Endothelial cell of umbilical vein (primary cell): Measurements from ENCODE around the gene HAUS3. TPM values are rescaled to one million over a fixed set of nuclear protein-coding genes. Genes with fewer than 3 reads are reported as not detected.

ENCODE experiments used
- BruUV-seq: library from RNA; stranded (reverse); fragments of 400-500 nt; replicated peaks from 2 replicates; lab custom pipeline; 2021; lab: Mats Ljungman, UMichigan
- CTCF ChIA-PET: fragments of 300-600, 350-600 bp; sonication (Branson Sonifier 250); formaldehyde crosslinking; loops from one replicate; lab custom pipeline; 2021; ENCODE audit warnings: antibody characterized with exemption, inconsistent platforms; lab: Charles Lee
- POLR2A ChIA-PET: fragments of 300-600, 350-600 bp; sonication (Branson Sonifier 250); formaldehyde crosslinking; loops from one replicate; lab custom pipeline; 2021; ENCODE audit warnings: antibody characterized with exemption, inconsistent platforms; lab: Charles Lee
- DNase-seq: peaks from one replicate; pipeline ENCODE4 v3.0.0-alpha.2; 2011; ENCODE audit warnings: low read depth, low spot score
- FAIRE-seq: peaks from 2 replicates; lab custom pipeline; 2011; peaks lifted over from hg19 to GRCh38; lab: Jason Lieb, UNC
- H2AFZ ChIP-seq: 2 replicates; pipeline ENCODE4 v1.6.0; 2012; ENCODE audit warnings: low read depth, low read length, control low read depth, inconsistent platforms
- H3K27ac ChIP-seq: 2 replicates; pipeline ENCODE4 v1.5.1; 2011; ENCODE audit warnings: low read depth, mild to moderate bottlenecking, control low read depth, low read length, moderate library complexity; ENCODE audit not compliant: insufficient read depth
- H3K27me3 ChIP-seq, 2 experiments: 2 replicates each; pipeline versions ENCODE4 v1.6.0 to v1.6.1; 2011; ENCODE audit warnings: low read length in 2 of 2, mixed read lengths in 1 of 2; ENCODE audit not compliant: control insufficient read depth in 2 of 2, insufficient read depth in 2 of 2
- H3K36me3 ChIP-seq, 2 experiments: 2 replicates in 1 of 2; 3 replicates in 1 of 2; pipeline ENCODE4 v1.5.1; 2011; ENCODE audit warnings: low read length in 2 of 2, mild to moderate bottlenecking in 1 of 2, moderate library complexity in 1 of 2; ENCODE audit not compliant: control insufficient read depth in 2 of 2, insufficient read depth in 2 of 2; ENCODE audit errors: extremely low read depth in 1 of 2
- H3K4me1 ChIP-seq: 3 replicates; pipeline ENCODE4 v1.5.1; 2011; ENCODE audit warnings: mild to moderate bottlenecking, low read length; ENCODE audit not compliant: control insufficient read depth, insufficient read depth; ENCODE audit errors: extremely low read depth
- H3K4me2 ChIP-seq: 2 replicates; pipeline ENCODE4 v1.6.1; 2011; ENCODE audit warnings: low read length, control low read depth, mixed read lengths; ENCODE audit not compliant: insufficient read depth
- H3K4me3 ChIP-seq, 3 experiments: fragments of 200-600 bp in 1 of 3; sonication (generic), shearing (Covaris generic) in 1 of 3; replicated peaks in 1 of 3; 2 replicates each; pipeline ENCODE4 v1.5.1; 2011 to 2016; ENCODE audit warnings: control low read depth in 3 of 3, low read length in 3 of 3, mild to moderate bottlenecking in 2 of 3, inconsistent platforms in 1 of 3, low read depth in 1 of 3, moderate library complexity in 1 of 3; ENCODE audit not compliant: insufficient read depth in 1 of 3
- H3K79me2 ChIP-seq: 2 replicates; pipeline ENCODE4 v1.6.0; 2012; ENCODE audit warnings: low read length, inconsistent platforms; ENCODE audit not compliant: control insufficient read depth, insufficient read depth
- H3K9ac ChIP-seq: replicated peaks from 2 replicates; pipeline ENCODE3; 2011; ENCODE audit warnings: low read length, control low read depth; ENCODE audit not compliant: insufficient read depth; ENCODE audit errors: extremely low read depth
- H3K9me1 ChIP-seq: replicated peaks from 3 replicates; pipeline ENCODE4 v1.6.0; 2011; ENCODE audit warnings: mild to moderate bottlenecking, low read length; ENCODE audit not compliant: control insufficient read depth, insufficient read depth; ENCODE audit errors: extremely low read depth
- H3K9me3 ChIP-seq: replicated peaks from 2 replicates; pipeline ENCODE4 v1.5.1; 2012; ENCODE audit warnings: low read length, inconsistent platforms; ENCODE audit not compliant: control insufficient read depth, insufficient read depth
- H4K20me1 ChIP-seq: replicated peaks from 2 replicates; pipeline ENCODE3; 2011; ENCODE audit warnings: mild to moderate bottlenecking, low read length; ENCODE audit not compliant: control insufficient read depth, insufficient read depth; ENCODE audit errors: extremely low read depth
- EZH2 ChIP-seq: IDR thresholded peaks from 2 replicates; pipeline ENCODE4 v1.6.1; 2012; ENCODE audit warnings: borderline replicate concordance, low read depth, mild to moderate bottlenecking, moderate library complexity, low read length, inconsistent platforms; ENCODE audit not compliant: severe bottlenecking
- FOS ChIP-seq: IDR thresholded peaks from 2 replicates; pipeline ENCODE4 v1.6.1; 2011; ENCODE audit warnings: mild to moderate bottlenecking, low read length, moderate library complexity, borderline replicate concordance; ENCODE audit not compliant: insufficient read depth
- GATA2 ChIP-seq: IDR thresholded peaks from 2 replicates; pipeline ENCODE4 v1.7.0; 2011; ENCODE audit warnings: low read depth, mild to moderate bottlenecking, moderate library complexity, mixed read lengths, low read length; ENCODE audit not compliant: insufficient read length, insufficient read depth
- JUN ChIP-seq: IDR thresholded peaks from 2 replicates; pipeline ENCODE4 v1.6.1; 2011; ENCODE audit warnings: borderline replicate concordance, low read depth; ENCODE audit not compliant: insufficient read length, insufficient read depth
- MYC ChIP-seq: IDR thresholded peaks from one replicate; pipeline ENCODE4 v1.6.1; 2011; ENCODE audit warnings: mild to moderate bottlenecking, low read depth, low read length
- POLR2A ChIP-seq: IDR thresholded peaks from 2 replicates; pipeline ENCODE4 v1.6.1; 2012; ENCODE audit warnings: low read depth, mild to moderate bottlenecking, control low read depth, low read length
- POLR2AphosphoS5 ChIP-seq: IDR thresholded peaks from 2 replicates; pipeline ENCODE4 v1.6.1; 2012; ENCODE audit warnings: low read depth, mild to moderate bottlenecking, control low read depth, low read length, moderate library complexity; ENCODE audit not compliant: insufficient read depth
- dilution Hi-C: fragments of 300-500 bp; cut with MboI; formaldehyde crosslinking; loops from one replicate; pipeline ENCODE4 v1.15.0; 2019; ENCODE audit warnings: low sequenced_read_pairs; ENCODE audit not compliant: extremely low pct_ligation_motif_present
- intact Hi-C: fragments of 100-400 bp; cut with micrococcal nuclease; formaldehyde crosslinking; loops from one replicate; pipeline ENCODE4 v1.10.0; 2022
- polyA plus RNA-seq, 4 experiments: library from polyadenylated mRNA; depleted of rRNA in 3 of 4; stranded (reverse) in 3 of 4; unstranded in 1 of 4; fragments of >200 nt; gene quantifications; 2 replicates each; pipeline versions ENCODE4 v1.2.1 to v1.2.3, GENCODE V29; 2011 to 2012; ENCODE audit warnings: missing spikeins in 1 of 4
- total RNA-seq: library from RNA; stranded (reverse); gene quantifications from 2 replicates; pipeline ENCODE4 v1.2.3, GENCODE V29; 2021
- TF ChIP-seq, protein P1 (sequence below), 2 donors: IDR thresholded peaks; 1 replicate in 1 of 2; 2 replicates in 1 of 2; pipeline ENCODE4 v1.5.1; 2011; ENCODE audit warnings: low read length in 2 of 2, mild to moderate bottlenecking in 2 of 2, moderate library complexity in 2 of 2, control low read depth in 1 of 2, inconsistent platforms in 1 of 2, low read depth in 1 of 2; ENCODE audit not compliant: insufficient read depth in 1 of 2; ENCODE audit errors: extremely low read depth in 1 of 2
- TF ChIP-seq, protein P2 (sequence below): IDR thresholded peaks from 2 replicates; pipeline ENCODE4 v1.6.1; 2011; ENCODE audit not compliant: insufficient read depth, insufficient read length

Gene HAUS3
- total and polyA plus RNA-seq, 2 donors (not counting 3 experiments of a cell fraction or from before 2014, with no cell fraction given), result 4.4 to 15.9 TPM

DNA sequence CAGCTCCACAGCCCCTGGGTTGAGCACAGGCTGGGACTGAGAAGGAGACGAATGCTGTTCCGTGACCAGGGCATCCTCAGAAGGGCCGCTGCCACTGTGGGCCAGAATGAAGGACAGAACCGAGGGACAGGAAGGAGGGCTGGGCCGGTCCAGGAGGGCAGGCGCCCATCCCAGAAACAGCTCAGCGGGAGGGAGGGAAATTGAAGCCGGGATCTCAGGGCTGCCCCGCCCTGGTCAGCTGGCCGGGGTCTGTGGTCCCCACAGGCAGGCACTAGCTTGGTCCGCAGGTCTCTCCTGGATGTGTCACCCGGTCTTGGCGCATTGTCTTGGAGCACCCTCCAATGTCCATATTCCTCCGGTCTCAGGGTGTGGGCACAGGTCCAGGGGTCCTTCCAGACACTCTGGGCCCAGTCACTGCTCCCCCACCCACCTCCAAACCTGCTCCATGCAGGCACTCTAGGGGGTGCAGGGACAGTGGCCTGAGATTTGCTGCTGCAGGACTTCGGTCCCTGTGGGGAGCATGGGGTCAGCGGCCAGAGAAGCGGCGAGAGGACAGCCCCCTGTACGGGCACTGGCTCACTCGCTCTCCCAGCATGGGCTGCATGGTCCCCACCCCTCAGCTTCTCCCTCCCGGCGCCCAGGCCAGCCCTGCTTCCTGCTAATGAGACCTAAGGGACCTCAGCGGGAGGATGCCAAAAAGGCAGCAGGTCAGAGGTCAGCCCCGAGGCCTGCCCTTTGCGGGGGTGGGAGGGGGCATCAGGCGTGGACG lies 43.9 kb upstream of the HAUS3 start:
- ChIA-PET CTCF (interaction anchor here (0.7 to 1.2 kb wide), 5 partner anchors 14 to 177 kb away, joined by 3 to 6 read pairs (median 3); no protein-coding TSS in a partner anchor), POLR2A (no interaction called here)
- Histone ChIP-seq H3K4me2 (no peak overlapping the region), H3K9me3 (no peaks in the 10 kb centered on the region), H3K4me1 (peaks cover 13% of the 10 kb centered on the region), H4K20me1 (no peaks in the 10 kb centered on the region), H3K4me3 (no peak overlapping the region), H3K27ac (peak overlapping the region; percentile 37), H3K79me2 (no peaks in the 10 kb centered on the region), H3K9ac (peak overlapping the region; percentile 13), H3K9me1 (no peaks in the 10 kb centered on the region), H3K27me3 (no peaks in the 10 kb centered on the region), H3K36me3 (no peaks in the 10 kb centered on the region), H2AFZ (peak overlapping the region; percentile 77)
- TF ChIP-seq EZH2 (no peak), JUN (no peak), GATA2 (no peak), MYC (no peak), POLR2A (no peak), POLR2AphosphoS5 (no peak), FOS (no peak)
- TF ChIP-seq, protein P1, sequence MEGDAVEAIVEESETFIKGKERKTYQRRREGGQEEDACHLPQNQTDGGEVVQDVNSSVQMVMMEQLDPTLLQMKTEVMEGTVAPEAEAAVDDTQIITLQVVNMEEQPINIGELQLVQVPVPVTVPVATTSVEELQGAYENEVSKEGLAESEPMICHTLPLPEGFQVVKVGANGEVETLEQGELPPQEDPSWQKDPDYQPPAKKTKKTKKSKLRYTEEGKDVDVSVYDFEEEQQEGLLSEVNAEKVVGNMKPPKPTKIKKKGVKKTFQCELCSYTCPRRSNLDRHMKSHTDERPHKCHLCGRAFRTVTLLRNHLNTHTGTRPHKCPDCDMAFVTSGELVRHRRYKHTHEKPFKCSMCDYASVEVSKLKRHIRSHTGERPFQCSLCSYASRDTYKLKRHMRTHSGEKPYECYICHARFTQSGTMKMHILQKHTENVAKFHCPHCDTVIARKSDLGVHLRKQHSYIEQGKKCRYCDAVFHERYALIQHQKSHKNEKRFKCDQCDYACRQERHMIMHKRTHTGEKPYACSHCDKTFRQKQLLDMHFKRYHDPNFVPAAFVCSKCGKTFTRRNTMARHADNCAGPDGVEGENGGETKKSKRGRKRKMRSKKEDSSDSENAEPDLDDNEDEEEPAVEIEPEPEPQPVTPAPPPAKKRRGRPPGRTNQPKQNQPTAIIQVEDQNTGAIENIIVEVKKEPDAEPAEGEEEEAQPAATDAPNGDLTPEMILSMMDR (IDR thresholded peaks at IDR 0.05; ENCODE audit: extremely low read depth in 1 of 2, insufficient read depth in 1 of 2, low read depth in 1 of 2, low read length in 2 of 2), result no peak
- TF ChIP-seq, protein P2, sequence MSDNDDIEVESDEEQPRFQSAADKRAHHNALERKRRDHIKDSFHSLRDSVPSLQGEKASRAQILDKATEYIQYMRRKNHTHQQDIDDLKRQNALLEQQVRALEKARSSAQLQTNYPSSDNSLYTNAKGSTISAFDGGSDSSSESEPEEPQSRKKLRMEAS, result no peak
- no peak for FAIRE-seq
- no TSS peak for BruUV-seq
- intact Hi-C loops (no loop called here), dilution Hi-C loops (no loop called here)
- DNase-seq, result no peak
